Parathyroid adenoma (tissue), 2 donors: Measurements from ENCODE around the gene PTPN6.

Source experiments
- H2AFZ ChIP-seq: fragments of 300-600 bp; sonication (generic); one replicate; pipeline ENCODE4 v1.7.0; 2017; ENCODE audit warnings: antibody characterized with exemption, mild to moderate bottlenecking
- H3K27ac ChIP-seq: fragments of 300-600 bp; sonication (generic); one replicate; pipeline ENCODE4 v1.7.0; 2017
- H3K27me3 ChIP-seq: fragments of 300-600 bp; sonication (generic); one replicate; pipeline ENCODE4 v1.7.0; 2017; ENCODE audit warnings: low read length; ENCODE audit not compliant: control insufficient read depth, insufficient read depth
- H3K36me3 ChIP-seq: fragments of 300-600 bp; sonication (generic); one replicate; pipeline ENCODE4 v1.7.0; 2017; ENCODE audit warnings: low read length; ENCODE audit not compliant: control insufficient read depth, insufficient read depth
- H3K4me1 ChIP-seq: fragments of 300-600 bp; sonication (generic); one replicate; pipeline ENCODE4 v1.7.0; 2017; ENCODE audit warnings: control low read depth
- H3K4me2 ChIP-seq: fragments of 300-600 bp; sonication (generic); one replicate; pipeline ENCODE4 v1.7.0; 2017; ENCODE audit warnings: low read length
- H3K4me3 ChIP-seq: fragments of 300-600 bp; sonication (generic); one replicate; pipeline ENCODE4 v1.7.0; 2017; ENCODE audit warnings: low read depth, low read length
- H3K79me2 ChIP-seq: fragments of 300-600 bp; sonication (generic); one replicate; pipeline ENCODE4 v1.7.0; 2017; ENCODE audit warnings: control low read depth
- H3K9ac ChIP-seq: fragments of 300-600 bp; sonication (generic); one replicate; pipeline ENCODE4 v1.7.0; 2017; ENCODE audit warnings: mild to moderate bottlenecking
- H3K9me3 ChIP-seq: fragments of 300-600 bp; sonication (generic); one replicate; pipeline ENCODE4 v1.7.0; 2017; ENCODE audit warnings: low read length; ENCODE audit not compliant: control insufficient read depth
- CTCF ChIP-seq: fragments of 300-600 bp; sonication (generic); IDR thresholded peaks from one replicate; pipeline ENCODE4 v1.7.0; 2017; ENCODE audit warnings: antibody characterized with exemption, mild to moderate bottlenecking
- donor health status: primary hyperparathyroidism.

PTPN6 gene

GRCh38 chr12:6955108-6956020, 4.2 kb downstream of the PTPN6 start:
- Histone ChIP-seq H2AFZ (no peak overlapping the region), H3K4me2 (no peak overlapping the region), H3K4me1 (peaks cover 13% of the 10 kb centered on the region), H3K79me2 (no peaks in the 10 kb centered on the region), H3K27me3 (no peaks in the 10 kb centered on the region), H3K27ac (no peak overlapping the region), H3K9ac (no peak overlapping the region), H3K4me3 (no peak overlapping the region), H3K9me3 (no peaks in the 10 kb centered on the region), H3K36me3 (no peaks in the 10 kb centered on the region)
- TF ChIP-seq CTCF, result no peak

GRCh38 chr12:6956021-6956727, 5.0 kb downstream of the PTPN6 start:
- H3K9ac ChIP-seq, result no peak overlapping the region
- no peak for TF ChIP-seq CTCF
- H3K4me3 ChIP-seq, result no peak overlapping the region
- no peaks in the 10 kb centered on the region for H3K27me3 ChIP-seq
- H2AFZ ChIP-seq, result no peak overlapping the region
- H3K9me3 ChIP-seq, result no peaks in the 10 kb centered on the region
- H3K27ac ChIP-seq, result peak overlapping the region; percentile 74
- no peaks in the 10 kb centered on the region for H3K36me3 ChIP-seq
- no peak overlapping the region for H3K4me2 ChIP-seq
- peaks cover 13% of the 10 kb centered on the region for H3K4me1 ChIP-seq
- H3K79me2 ChIP-seq, result no peaks in the 10 kb centered on the region

GRCh38 chr12:6957151-6957701, 6.1 kb downstream of the PTPN6 start:
- peak overlapping the region; percentile 74 for H3K27ac ChIP-seq
- peaks cover 19% of the 10 kb centered on the region for H3K4me1 ChIP-seq

More at GRCh38 chr12:6957151-6957701, 6.1 kb downstream of the PTPN6 start:
- no peak for TF ChIP-seq CTCF
- no peak overlapping the region for H3K4me2 ChIP-seq
- peak overlapping the region; percentile 25 for H2AFZ ChIP-seq
- H3K27me3 ChIP-seq, result no peaks in the 10 kb centered on the region
- H3K4me3 ChIP-seq, result no peak overlapping the region
- H3K79me2 ChIP-seq, result no peaks in the 10 kb centered on the region
- no peaks in the 10 kb centered on the region for H3K9me3 ChIP-seq
- no peaks in the 10 kb centered on the region for H3K36me3 ChIP-seq
- no peak overlapping the region for H3K9ac ChIP-seq
